Kidney (tissue), 14 donors: Measurements from ENCODE around the gene NYNRIN. TPM values are rescaled to one million over a fixed set of nuclear protein-coding genes. Genes with fewer than 3 reads are reported as not detected.
A peak's percentile ranks its signal among the peaks of the same experiment; 100 is the strongest.

Experiments used
- DNase-seq, 5 donors: peaks; one replicate each; pipeline ENCODE4 v3.0.0-alpha.2; 2013 to 2020
- FAIRE-seq: peaks from 2 replicates; lab custom pipeline; 2012; peaks lifted over from hg19 to GRCh38; lab: Jason Lieb, UNC
- H3K27ac ChIP-seq, 2 donors: one replicate each; pipeline ENCODE4 v1.7.0; 2013; ENCODE audit warnings: low read depth in 2 of 2, low read length in 2 of 2, inconsistent platforms in 1 of 2
- H3K27me3 ChIP-seq: one replicate; pipeline ENCODE4 v1.7.1; 2013; ENCODE audit warnings: low read length, inconsistent platforms; ENCODE audit not compliant: control insufficient read depth, insufficient read depth
- H3K36me3 ChIP-seq, 3 donors: one replicate each; pipeline versions ENCODE4 v1.7.0 to v1.7.1; 2013; ENCODE audit warnings: low read length in 3 of 3, control low read depth in 1 of 3, inconsistent platforms in 1 of 3; ENCODE audit not compliant: insufficient read depth in 3 of 3, control insufficient read depth in 2 of 3
- H3K4me1 ChIP-seq, 3 donors: one replicate each; pipeline versions ENCODE4 v1.7.0 to v1.7.1; 2013; ENCODE audit warnings: low read length in 3 of 3, inconsistent platforms in 1 of 3, low read depth in 1 of 3; ENCODE audit not compliant: control insufficient read depth in 2 of 3, insufficient read depth in 2 of 3
- H3K4me3 ChIP-seq, 3 donors: one replicate each; pipeline versions ENCODE4 v1.7.0 to v1.8.1; 2013; ENCODE audit warnings: low read length in 3 of 3, control low read depth in 1 of 3, inconsistent platforms in 1 of 3
- H3K9ac ChIP-seq, 3 donors: one replicate each; pipeline versions ENCODE4 v1.7.0 to v1.7.1; 2013; ENCODE audit warnings: low read length in 3 of 3, control low read depth in 1 of 3, inconsistent platforms in 1 of 3
- H3K9me3 ChIP-seq, 3 donors: one replicate each; pipeline versions ENCODE4 v1.7.0 to v1.7.1; 2013; ENCODE audit warnings: low read length in 3 of 3, control low read depth in 1 of 3, inconsistent platforms in 1 of 3; ENCODE audit not compliant: control insufficient read depth in 2 of 3, insufficient read depth in 1 of 3
- intact Hi-C: fragments of 100-400 bp; cut with DNase I; formaldehyde crosslinking; loops from one replicate; pipeline ENCODE4 v1.11.1; 2022
- polyA plus RNA-seq: library from polyadenylated mRNA; stranded (reverse); fragments of 350-450 nt; fragmentation: Illumina TruSeq; extraction: RNeasy Lipid Tissue Mini Kit (QIAGEN cat#74804); gene quantifications from one replicate; pipeline ENCODE4 v1.2.3, GENCODE V29; 2014; ENCODE audit warnings: low read depth, low replicate concordance; ENCODE audit not compliant: insufficient read depth
- total RNA-seq: library from RNA; stranded (reverse); fragmentation: NEBNext Ultra II Directional; extraction: Animal tissue kit (Norgen Biotek cat#: 25700); gene quantifications from one replicate; pipeline ENCODE4 v1.2.1, GENCODE V29; 2021
- TF ChIP-seq, protein P1 (sequence below): IDR thresholded peaks from 3 replicates; pipeline ENCODE4 v1.5.1; 2012; ENCODE audit warnings: mild to moderate bottlenecking, moderate library complexity, borderline replicate concordance; ENCODE audit not compliant: insufficient read depth; ENCODE audit errors: extremely low read depth
- donor health status: control.
- donor health status: control.
- donor health status: control.
- donor health status: control.
- donor health status: control.
- donor health status: DM: yes; HTN: yes; CAD: no.
- donor health status: Normal renal cell carcinoma (clear cell type).

The NYNRIN gene
- total and polyA plus RNA-seq, 2 donors from 2014 or later: 4.4 to 12.1 TPM

DNA sequence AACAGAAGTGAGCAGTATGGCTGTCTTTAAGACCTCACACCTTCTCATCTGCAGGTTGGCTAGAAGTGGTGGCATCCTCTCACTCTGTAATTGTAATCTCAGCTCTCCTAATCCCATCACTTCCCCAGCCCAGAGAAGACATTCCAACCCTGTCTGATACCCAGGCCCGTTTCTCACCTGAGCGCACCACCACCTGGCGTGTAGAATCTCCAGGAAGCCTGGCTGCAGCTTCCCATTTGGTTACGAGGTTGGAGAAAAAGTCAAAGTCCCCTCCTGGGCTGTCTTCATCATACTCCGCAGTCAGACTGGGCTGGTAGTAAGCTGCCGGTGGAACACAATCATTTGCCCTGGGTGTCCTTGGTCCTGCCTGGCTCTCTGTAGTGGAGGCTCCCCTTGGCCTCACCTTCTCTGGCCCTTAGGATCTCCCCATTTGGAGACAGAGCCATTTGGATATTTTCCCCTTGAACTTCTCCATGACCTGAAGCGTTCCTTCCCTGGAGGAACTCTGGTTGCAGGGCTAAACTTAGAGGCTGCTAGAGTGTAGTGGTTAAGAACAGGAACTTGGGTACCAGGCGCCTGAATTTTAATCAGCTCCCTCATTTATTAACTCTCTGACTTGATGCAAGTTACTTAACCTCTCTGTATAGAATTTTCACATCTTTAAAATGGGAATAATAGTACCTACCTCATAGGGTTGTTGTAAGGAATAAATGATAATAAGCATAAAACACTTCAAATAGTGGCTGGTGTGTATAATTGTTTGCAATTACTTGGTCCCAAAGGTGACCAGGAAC lies 42.0 kb downstream of the NYNRIN start:
- Histone ChIP-seq H3K9ac (no peak overlapping the region), H3K27ac (no peak overlapping the region), H3K9me3 (no peaks in the 10 kb centered on the region), H3K4me1 (peaks cover 3 to 10% (median 5%) of the 10 kb centered on the region in 3 donors), H3K4me3 (no peak overlapping the region), H3K36me3 (peaks cover 6 to 40% (median 26%) of the 10 kb centered on the region in 3 donors), H3K27me3 (no peaks in the 10 kb centered on the region)
- no peak for DNase-seq
- no peak for FAIRE-seq
- intact Hi-C loops: no loop called here
- TF ChIP-seq, protein P1, sequence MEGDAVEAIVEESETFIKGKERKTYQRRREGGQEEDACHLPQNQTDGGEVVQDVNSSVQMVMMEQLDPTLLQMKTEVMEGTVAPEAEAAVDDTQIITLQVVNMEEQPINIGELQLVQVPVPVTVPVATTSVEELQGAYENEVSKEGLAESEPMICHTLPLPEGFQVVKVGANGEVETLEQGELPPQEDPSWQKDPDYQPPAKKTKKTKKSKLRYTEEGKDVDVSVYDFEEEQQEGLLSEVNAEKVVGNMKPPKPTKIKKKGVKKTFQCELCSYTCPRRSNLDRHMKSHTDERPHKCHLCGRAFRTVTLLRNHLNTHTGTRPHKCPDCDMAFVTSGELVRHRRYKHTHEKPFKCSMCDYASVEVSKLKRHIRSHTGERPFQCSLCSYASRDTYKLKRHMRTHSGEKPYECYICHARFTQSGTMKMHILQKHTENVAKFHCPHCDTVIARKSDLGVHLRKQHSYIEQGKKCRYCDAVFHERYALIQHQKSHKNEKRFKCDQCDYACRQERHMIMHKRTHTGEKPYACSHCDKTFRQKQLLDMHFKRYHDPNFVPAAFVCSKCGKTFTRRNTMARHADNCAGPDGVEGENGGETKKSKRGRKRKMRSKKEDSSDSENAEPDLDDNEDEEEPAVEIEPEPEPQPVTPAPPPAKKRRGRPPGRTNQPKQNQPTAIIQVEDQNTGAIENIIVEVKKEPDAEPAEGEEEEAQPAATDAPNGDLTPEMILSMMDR: no peak

DNA sequence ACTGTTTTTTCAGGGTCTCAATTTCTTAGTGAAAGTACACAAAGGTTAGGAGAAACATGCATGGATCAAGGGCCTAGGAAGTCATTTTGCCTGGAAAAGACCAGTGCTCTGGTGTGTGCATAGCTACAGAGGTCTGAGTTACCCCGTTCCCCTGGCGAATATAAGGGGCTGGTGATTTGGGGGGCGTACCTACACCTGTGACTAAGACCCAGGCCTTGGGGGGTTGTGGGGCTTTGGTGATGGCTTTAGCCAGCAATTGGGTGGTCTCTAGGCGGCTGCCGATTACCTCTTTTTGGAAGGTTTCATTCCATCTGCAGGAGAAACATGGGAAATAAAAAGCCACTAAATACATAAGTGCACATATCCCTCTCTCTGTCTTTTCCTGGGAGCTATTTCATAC lies 42.7 kb downstream of the NYNRIN start:
- DNase-seq (peak in 1 of 5 donors; percentile 64), FAIRE-seq (no peak)
- TF ChIP-seq, protein P1: no peak
- Histone ChIP-seq H3K4me3 (peak overlapping the region; percentile 85 to 95 (median 91)), H3K27ac (peak overlapping the region in 1 of 2 donors; percentile 99), H3K4me1 (peaks cover 3 to 10% (median 5%) of the 10 kb centered on the region in 3 donors), H3K9me3 (no peaks in the 10 kb centered on the region), H3K27me3 (no peaks in the 10 kb centered on the region), H3K9ac (peak overlapping the region; percentile 8 to 96 (median 64)), H3K36me3 (peaks cover 6 to 37% (median 26%) of the 10 kb centered on the region in 3 donors)
- intact Hi-C loops: no loop called here

DNA sequence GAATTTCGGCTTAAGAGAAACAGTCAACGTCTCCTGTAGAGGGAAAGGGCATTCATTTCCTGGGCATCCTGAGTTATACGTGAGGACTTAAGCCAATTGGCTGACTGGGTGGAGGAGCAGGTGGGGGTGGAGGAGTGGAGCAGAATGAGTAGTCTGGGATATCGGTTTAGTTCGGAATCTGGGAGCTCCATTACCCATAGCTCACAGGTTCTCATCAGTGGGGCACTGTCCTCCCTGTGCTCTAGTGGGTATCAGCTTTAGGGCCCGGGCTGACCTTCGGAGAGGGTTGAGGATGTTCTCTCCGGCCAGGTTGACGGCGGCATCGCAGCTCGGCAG lies 43.1 kb downstream of the NYNRIN start:
- Histone ChIP-seq H3K9me3 (no peaks in the 10 kb centered on the region), H3K27ac (peak overlapping the region; percentile 97 to 99), H3K27me3 (no peaks in the 10 kb centered on the region), H3K36me3 (peaks cover 6 to 37% (median 26%) of the 10 kb centered on the region in 3 donors), H3K4me1 (peaks cover 3 to 10% (median 5%) of the 10 kb centered on the region in 3 donors), H3K9ac (peak overlapping the region; percentile 8 to 96 (median 64)), H3K4me3 (peak overlapping the region; percentile 85 to 95 (median 91))
- intact Hi-C loops: no loop called here
- FAIRE-seq (no peak), DNase-seq (no peak)
- TF ChIP-seq, protein P1: no peak
